Spinal cord (tissue), 10 donors: ENCODE measurements around the gene NPAS2. TPM values are rescaled to one million over a fixed set of nuclear protein-coding genes. Genes with fewer than 3 reads are reported as not detected.

Experiments
- DNase-seq, 6 donors: peaks; one replicate each; pipeline versions ENCODE4 v3.0.0 to v3.0.0-alpha.2; 2013 to 2015; ENCODE audit warnings: low spot score in 6 of 6, low read depth in 4 of 6
- H3K27ac ChIP-seq: one replicate; pipeline ENCODE4 v1.5.1; 2013; ENCODE audit warnings: low read depth, low read length, control low read depth
- H3K27me3 ChIP-seq: one replicate; pipeline ENCODE4 v1.6.1; 2013; ENCODE audit warnings: low read length; ENCODE audit not compliant: control insufficient read depth, insufficient read depth
- H3K36me3 ChIP-seq: one replicate; pipeline ENCODE4 v1.6.1; 2013; ENCODE audit warnings: low read length; ENCODE audit not compliant: control insufficient read depth, insufficient read depth
- H3K4me1 ChIP-seq: one replicate; pipeline ENCODE4 v1.6.1; 2013; ENCODE audit warnings: low read length; ENCODE audit not compliant: control insufficient read depth, insufficient read depth
- H3K4me3 ChIP-seq: one replicate; pipeline ENCODE4 v1.5.1; 2013; ENCODE audit warnings: low read depth, low read length, control low read depth
- H3K9me3 ChIP-seq: one replicate; pipeline ENCODE4 v1.6.1; 2013; ENCODE audit warnings: low read length; ENCODE audit not compliant: control insufficient read depth, insufficient read depth
- WGBS: methylation state at CpG from one replicate; pipeline ENCODE4 v1.1.5; 2013; ENCODE audit warnings: missing lambda C conversion rate; ENCODE audit not compliant: insufficient coverage; 5-methylcytosine and 5-hydroxymethylcytosine counted together
- polyA plus RNA-seq, 2 donors: library from polyadenylated mRNA; unstranded; fragments of 120-200 nt; gene quantifications; one replicate each; pipeline ENCODE4 v1.2.1, GENCODE V29; 2013; ENCODE audit not compliant: insufficient read length in 2 of 2
- total RNA-seq, 2 donors: library from RNA; depleted of rRNA in 1 of 2; stranded (reverse); fragments of 120-200 nt in 1 of 2; fragments of >200 nt in 1 of 2; gene quantifications; one replicate each; pipeline versions ENCODE4 v1.2.3 to v1.2.4, GENCODE V29; 2013 to 2014
- donor health status: healthy.

Gene NPAS2
- total and polyA plus RNA-seq, 4 donors: 6.4 to 24.6 (median 14.6) TPM

DNA sequence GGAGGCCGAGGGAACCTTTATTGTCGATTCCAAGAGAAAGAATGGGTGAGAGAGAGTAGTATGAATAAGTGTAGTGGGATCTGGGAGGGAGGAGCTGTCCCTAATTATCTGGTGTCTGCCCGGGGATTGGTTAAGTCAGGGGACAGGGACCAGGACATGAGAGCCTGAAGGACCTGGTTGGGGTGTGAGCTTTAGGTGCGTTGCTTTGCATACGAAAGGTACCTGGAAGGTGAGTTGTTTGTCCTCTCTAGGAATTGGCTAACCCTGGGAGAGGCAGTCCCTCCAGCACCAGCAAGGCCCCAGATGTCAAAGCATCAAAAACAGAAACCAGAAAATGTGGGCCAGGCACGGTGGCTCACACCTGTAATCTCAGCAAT lies 134.1 kb downstream of the NPAS2 start:
- no peak for DNase-seq
- Histone ChIP-seq H3K27ac (no peak overlapping the region), H3K36me3 (peaks cover 8% of the 10 kb centered on the region), H3K27me3 (no peaks in the 10 kb centered on the region), H3K4me3 (no peak overlapping the region), H3K4me1 (no peaks in the 10 kb centered on the region), H3K9me3 (no peaks in the 10 kb centered on the region)
- 86% methylated on average over 4 of the region's 6 CpGs for WGBS

DNA sequence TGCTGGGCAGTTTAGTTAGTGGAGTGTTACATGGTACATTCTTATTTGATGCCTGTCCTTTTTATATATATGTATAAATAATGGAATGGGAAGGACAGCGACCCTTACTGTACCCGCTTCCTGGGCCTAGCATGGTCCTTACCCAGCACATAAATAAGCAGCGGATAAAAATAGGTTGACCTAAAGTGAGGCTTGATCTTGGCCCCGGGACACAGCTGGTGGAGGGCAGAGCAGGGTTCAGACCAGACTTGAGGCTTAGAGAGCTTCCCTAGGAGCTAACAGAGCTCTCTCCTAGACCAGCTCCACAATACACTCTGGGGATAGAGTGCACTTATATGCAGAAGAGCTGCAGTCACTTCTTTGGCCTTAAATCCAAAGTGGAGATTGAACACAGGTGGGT lies 135.3 kb downstream of the NPAS2 start:
- Histone ChIP-seq H3K4me1 (no peaks in the 10 kb centered on the region), H3K4me3 (no peak overlapping the region), H3K27me3 (no peaks in the 10 kb centered on the region), H3K27ac (no peak overlapping the region), H3K36me3 (peaks cover 8% of the 10 kb centered on the region), H3K9me3 (no peaks in the 10 kb centered on the region)
- no peak for DNase-seq
- 100% methylated on average over 2 of the region's 4 CpGs for WGBS

DNA sequence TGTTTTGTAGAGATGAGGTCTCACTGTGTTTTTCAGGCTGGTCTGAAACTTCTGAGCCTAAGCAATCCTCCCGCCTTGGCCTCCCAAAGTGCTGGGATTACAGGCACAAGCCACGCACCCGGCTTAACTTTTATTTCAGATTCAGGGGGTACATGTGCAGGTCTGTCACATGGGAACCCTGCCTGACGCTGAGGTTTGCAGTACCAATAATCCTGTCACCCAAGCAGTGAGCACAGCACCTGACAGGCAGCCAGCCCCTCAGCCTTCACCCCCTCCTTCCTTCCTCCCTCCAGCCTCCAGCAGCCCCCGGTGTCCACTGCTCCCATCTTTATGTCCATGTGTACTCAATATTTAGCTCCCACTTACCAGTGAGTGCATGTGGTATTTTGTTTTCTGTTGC lies 136.1 kb downstream of the NPAS2 start:
- Histone ChIP-seq H3K27ac (no peak overlapping the region), H3K4me1 (no peaks in the 10 kb centered on the region), H3K9me3 (no peaks in the 10 kb centered on the region), H3K4me3 (no peak overlapping the region), H3K36me3 (peaks cover 8% of the 10 kb centered on the region), H3K27me3 (no peaks in the 10 kb centered on the region)
- no peak for DNase-seq
- 91% methylated on average over 4 of the region's 5 CpGs for WGBS

DNA sequence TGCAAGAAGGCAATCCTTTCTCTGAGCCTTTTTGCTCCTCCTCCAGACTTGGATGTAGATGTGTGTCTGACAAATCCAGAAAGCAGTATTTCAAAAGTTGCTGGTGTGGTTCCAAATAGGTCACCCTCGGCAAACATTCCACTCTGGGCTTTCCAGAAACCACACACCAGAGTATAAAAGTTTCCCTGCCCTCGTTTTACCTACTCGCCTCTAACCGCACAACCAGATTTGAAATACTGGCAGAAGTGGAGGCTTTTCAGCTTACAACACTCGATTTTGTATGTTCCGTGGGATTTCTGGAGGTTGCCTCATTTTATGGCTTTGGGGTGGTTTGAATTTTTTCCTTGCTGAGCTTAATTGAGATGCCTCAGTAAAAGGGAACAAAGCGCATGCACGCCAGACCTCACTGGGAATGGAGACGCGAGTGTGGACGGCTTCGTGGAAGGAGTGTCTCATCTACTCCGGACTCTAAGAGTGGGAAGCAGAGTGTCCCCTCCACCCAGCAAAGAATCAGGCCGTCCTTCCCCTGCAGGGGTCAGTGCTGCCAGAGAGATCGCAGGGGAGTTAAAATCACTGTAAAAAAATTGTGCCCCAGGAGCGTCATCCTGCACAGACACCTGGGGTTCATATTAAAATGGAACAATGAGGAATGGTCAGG lies 138.2 kb downstream of the NPAS2 start:
- DNase-seq: peak in 1 of 6 donors; percentile 25
- Histone ChIP-seq H3K4me1 (no peaks in the 10 kb centered on the region), H3K4me3 (no peak overlapping the region), H3K27me3 (no peaks in the 10 kb centered on the region), H3K27ac (no peak overlapping the region), H3K36me3 (peaks cover 8% of the 10 kb centered on the region), H3K9me3 (no peaks in the 10 kb centered on the region)
- 82% methylated on average over 6 of the region's 16 CpGs for WGBS

DNA sequence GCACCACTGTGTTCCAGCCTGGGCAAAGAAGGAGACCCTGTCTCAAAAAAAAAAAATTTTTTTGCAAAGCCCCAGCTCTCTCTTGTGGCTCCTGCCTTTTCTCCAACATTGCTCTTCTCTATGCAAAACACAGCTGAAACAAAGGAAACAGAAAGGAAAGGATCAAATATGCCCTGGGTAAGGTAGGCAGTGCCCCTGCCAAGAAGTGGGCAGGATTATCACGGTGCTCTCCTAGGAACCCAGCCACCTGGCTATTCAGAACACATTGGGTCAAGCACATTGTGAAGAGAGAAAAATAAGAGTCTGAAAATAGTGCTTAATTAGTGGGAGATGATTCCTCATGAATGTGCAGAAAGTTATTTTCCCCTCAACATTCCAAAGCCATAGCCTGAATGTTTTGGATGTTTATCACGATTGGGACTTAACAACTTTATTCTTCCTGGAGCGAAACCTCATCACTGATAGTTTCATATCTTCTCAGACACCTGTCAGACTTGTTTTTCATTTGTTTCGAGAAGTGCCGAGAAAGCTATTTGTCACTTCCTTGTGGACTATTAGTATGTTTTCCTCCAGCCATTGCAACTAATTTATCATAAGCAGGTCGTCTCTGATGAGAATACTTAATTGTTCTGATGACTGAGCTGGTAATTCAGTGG lies 139.4 kb downstream of the NPAS2 start:
- no peaks in the 10 kb centered on the region for H3K27me3 ChIP-seq
- no peak overlapping the region for H3K4me3 ChIP-seq
- no peak overlapping the region for H3K27ac ChIP-seq
- DNase-seq: no peak
- H3K9me3 ChIP-seq: no peaks in the 10 kb centered on the region
- WGBS: 69% methylated on average over 2 of the region's 6 CpGs
- peaks cover 8% of the 10 kb centered on the region for H3K36me3 ChIP-seq
- H3K4me1 ChIP-seq: no peaks in the 10 kb centered on the region

DNA sequence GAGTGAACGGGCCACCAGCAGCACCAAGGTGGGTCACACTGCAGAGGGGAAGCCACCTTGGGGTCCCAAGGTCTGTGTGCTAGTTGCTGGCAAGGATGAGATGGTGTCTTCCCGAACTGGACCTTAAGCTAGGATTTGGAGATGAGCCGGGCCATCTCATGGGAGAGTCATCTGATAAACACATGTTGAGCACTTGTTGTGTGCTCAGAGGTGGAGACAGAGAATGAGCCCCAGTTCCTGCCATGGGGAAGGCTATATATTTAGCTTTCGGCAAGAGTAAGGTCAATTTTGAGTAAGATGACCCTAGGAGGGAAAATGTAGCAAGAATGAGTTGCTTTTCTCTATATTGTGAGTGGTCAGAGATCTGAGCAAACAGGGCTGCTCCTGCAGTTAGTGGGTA lies 140.7 kb downstream of the NPAS2 start:
- Histone ChIP-seq H3K4me3 (no peak overlapping the region), H3K36me3 (peaks cover 9% of the 10 kb centered on the region), H3K4me1 (no peaks in the 10 kb centered on the region), H3K27ac (no peak overlapping the region), H3K9me3 (no peaks in the 10 kb centered on the region), H3K27me3 (no peaks in the 10 kb centered on the region)
- 91% methylated on average over 4 of the region's 4 CpGs for WGBS
- DNase-seq: no peak

DNA sequence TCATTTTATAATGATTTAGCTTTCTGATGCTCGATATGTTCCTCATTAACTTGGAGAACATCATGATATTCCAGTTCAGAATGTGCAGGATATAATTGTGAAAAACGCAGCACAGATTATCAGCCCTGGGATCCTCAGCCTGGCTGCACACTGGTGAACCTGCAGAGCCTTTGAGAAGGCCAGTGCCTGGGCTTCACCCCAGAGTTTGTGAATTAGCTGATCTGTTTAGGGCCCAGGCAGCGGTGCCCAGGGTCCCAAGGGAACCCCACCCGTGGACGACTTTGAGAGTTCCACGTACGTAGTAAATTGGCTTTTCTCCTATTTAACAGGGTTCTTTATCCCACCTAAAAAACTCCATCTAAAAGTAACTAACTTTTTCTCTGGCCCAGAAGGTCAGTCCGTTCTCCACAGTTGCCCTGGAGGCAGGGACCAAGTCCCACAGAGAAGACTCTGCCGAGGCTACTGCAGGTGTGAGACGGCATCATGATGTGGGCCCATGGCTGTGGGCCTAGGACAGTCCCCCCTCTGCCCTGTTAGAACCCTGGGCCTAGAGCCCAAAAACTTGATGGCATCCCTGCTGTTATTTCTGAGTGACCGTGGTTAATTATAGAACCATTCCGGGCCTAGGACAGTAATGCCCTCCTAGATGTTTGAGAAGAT lies 142.6 kb downstream of the NPAS2 start:
- H3K27me3 ChIP-seq: no peaks in the 10 kb centered on the region
- no peaks in the 10 kb centered on the region for H3K9me3 ChIP-seq
- 95% methylated on average over 12 of the region's 12 CpGs for WGBS
- H3K4me3 ChIP-seq: no peak overlapping the region
- H3K36me3 ChIP-seq: peaks cover 6% of the 10 kb centered on the region
- no peaks in the 10 kb centered on the region for H3K4me1 ChIP-seq
- no peak overlapping the region for H3K27ac ChIP-seq
- no peak for DNase-seq

DNA sequence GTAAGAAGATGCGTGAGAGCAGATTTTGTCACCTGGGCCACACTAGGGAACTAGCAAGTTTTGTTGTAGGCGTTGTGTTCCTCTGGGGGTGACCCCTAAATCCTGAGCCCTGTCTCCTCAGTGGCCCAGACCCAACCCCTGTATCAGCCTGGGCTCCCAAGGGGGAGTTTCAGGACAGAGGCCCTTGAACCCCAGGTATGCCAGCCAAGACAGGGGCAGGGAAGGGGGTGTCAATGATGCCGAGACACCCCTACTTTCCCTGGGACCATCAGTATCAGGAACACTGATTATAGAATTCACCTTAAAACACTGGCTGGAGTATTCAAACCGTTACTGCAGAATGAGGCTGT lies 143.1 kb downstream of the NPAS2 start:
- Histone ChIP-seq H3K4me1 (no peaks in the 10 kb centered on the region), H3K27ac (no peak overlapping the region), H3K9me3 (no peaks in the 10 kb centered on the region), H3K36me3 (peaks cover 6% of the 10 kb centered on the region), H3K27me3 (no peaks in the 10 kb centered on the region), H3K4me3 (no peak overlapping the region)
- no peak for DNase-seq
- WGBS: 90% methylated on average over 2 of the region's 4 CpGs

DNA sequence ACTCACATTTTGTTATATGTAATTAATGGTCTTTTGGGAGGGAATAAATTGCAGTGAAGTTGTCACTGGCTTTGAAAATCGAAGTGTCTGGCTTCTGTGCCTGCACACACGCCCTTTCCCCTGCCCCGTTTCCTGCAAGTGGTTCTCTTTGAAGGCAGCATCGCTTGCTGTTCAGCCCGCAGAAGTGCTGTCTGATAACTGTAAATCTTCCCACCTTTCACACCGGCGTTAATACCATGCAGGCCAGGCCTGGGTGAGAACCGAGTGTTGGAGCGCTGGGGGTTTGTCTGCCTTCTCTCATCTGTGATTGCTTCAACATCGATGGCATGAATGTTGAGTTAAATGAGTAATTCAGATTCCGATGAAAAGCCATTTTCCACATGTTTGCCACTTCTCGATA lies 144.3 kb downstream of the NPAS2 start:
- Histone ChIP-seq H3K27me3 (no peaks in the 10 kb centered on the region), H3K4me3 (no peak overlapping the region), H3K9me3 (no peaks in the 10 kb centered on the region), H3K4me1 (no peaks in the 10 kb centered on the region), H3K27ac (no peak overlapping the region), H3K36me3 (peaks cover 14% of the 10 kb centered on the region)
- DNase-seq: peak in 1 of 6 donors; percentile 31
- 71% methylated on average over 8 of the region's 12 CpGs for WGBS

DNA sequence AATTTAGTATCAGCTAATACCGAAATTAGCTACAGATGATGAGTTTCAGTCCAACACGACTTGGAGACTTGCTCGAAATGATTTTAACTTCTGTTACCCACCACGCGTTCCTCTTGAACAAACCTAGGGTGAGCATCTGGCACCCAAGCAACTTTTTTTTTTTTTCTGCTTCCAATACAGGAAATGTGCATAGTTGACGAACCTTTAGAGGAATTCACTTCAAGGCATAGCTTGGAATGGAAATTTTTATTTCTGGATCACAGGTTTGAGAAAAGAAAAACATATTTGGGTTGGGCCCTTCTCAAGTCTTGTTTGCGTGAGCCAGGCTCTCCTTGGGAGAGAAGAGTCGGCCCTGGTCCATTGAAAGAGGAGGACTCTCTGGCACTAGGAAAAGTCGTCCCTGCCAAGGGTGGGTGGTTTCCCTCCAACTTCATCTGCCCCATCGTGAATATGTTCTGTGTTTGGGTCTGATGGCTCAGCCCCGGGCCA lies 144.8 kb downstream of the NPAS2 start:
- H3K36me3 ChIP-seq: peaks cover 14% of the 10 kb centered on the region
- peak in 2 of 6 donors; percentile 50 to 59 for DNase-seq

More for the DNA sequence above, 144.8 kb downstream of the NPAS2 start:
- WGBS: 74% methylated on average over 7 of the region's 11 CpGs
- Histone ChIP-seq H3K4me1 (no peaks in the 10 kb centered on the region), H3K4me3 (no peak overlapping the region), H3K9me3 (no peaks in the 10 kb centered on the region), H3K27ac (no peak overlapping the region), H3K27me3 (no peaks in the 10 kb centered on the region)
